Glutamatergic neuron (in vitro differentiated cells): ENCODE results near the gene YOD1. TPM values are rescaled to one million over a fixed set of nuclear protein-coding genes. Genes with fewer than 3 reads are reported as not detected.

Experiments used
- DNase-seq: peaks from one replicate; pipeline ENCODE4 v3.0.0; 2022
- H3K27ac Mint-ChIP-seq: one replicate; pipeline ENCODE4 v1.8.0; 2020; ENCODE audit warnings: mild to moderate bottlenecking, mixed read lengths, inconsistent platforms; ENCODE audit not compliant: unreplicated experiment
- H3K27me3 Mint-ChIP-seq: one replicate; pipeline ENCODE4 v1.8.0; 2020; ENCODE audit warnings: mild to moderate bottlenecking, moderate library complexity, mixed read lengths, inconsistent platforms; ENCODE audit not compliant: unreplicated experiment
- H3K36me3 Mint-ChIP-seq: one replicate; pipeline ENCODE4 v1.8.0; 2020; ENCODE audit warnings: mild to moderate bottlenecking, mixed read lengths, inconsistent platforms; ENCODE audit not compliant: unreplicated experiment
- H3K4me1 Mint-ChIP-seq: one replicate; pipeline ENCODE4 v1.8.0; 2020; ENCODE audit warnings: mild to moderate bottlenecking, low read depth, mixed read lengths, inconsistent platforms; ENCODE audit not compliant: unreplicated experiment
- H3K4me3 Mint-ChIP-seq: one replicate; pipeline ENCODE4 v1.8.0; 2020; ENCODE audit warnings: mild to moderate bottlenecking, mixed read lengths, inconsistent platforms; ENCODE audit not compliant: unreplicated experiment
- H3K9me3 Mint-ChIP-seq: one replicate; pipeline ENCODE4 v1.8.0; 2020; ENCODE audit warnings: mild to moderate bottlenecking, moderate library complexity, mixed read lengths, inconsistent platforms; ENCODE audit not compliant: unreplicated experiment
- total RNA-seq: library from RNA; stranded (reverse); fragmentation: NEBNext Ultra II Directional; extraction: Animal tissue kit (Norgen Biotek cat#: 25700); gene quantifications from one replicate; pipeline ENCODE4 v1.2.1, GENCODE V29; 2021; ENCODE audit not compliant: unreplicated experiment
- TF ChIP-seq, protein P1 (sequence below): fragments of 200-600 bp; sonication (generic); IDR thresholded peaks from one replicate; pipeline ENCODE4 v1.5.0; 2021; ENCODE audit not compliant: partially characterized antibody, unreplicated experiment

Gene YOD1
- total RNA-seq, 1 donor from 2014 or later, result 7.9 TPM

GRCh38 chr1:207050480-207051190 is 373 bp downstream of the YOD1 start:
- H3K36me3 Mint-ChIP-seq, result no peaks in the 10 kb centered on the region
- peaks cover 7% of the 10 kb centered on the region for H3K4me1 Mint-ChIP-seq
- peak overlapping the region; percentile 98 for H3K27ac Mint-ChIP-seq
- H3K9me3 Mint-ChIP-seq, result peaks cover 4% of the 10 kb centered on the region
- peak overlapping the region; percentile 100 for H3K4me3 Mint-ChIP-seq
- peaks cover 6% of the 10 kb centered on the region for H3K27me3 Mint-ChIP-seq
- peak; percentile 94 for DNase-seq
- TF ChIP-seq, protein P1, sequence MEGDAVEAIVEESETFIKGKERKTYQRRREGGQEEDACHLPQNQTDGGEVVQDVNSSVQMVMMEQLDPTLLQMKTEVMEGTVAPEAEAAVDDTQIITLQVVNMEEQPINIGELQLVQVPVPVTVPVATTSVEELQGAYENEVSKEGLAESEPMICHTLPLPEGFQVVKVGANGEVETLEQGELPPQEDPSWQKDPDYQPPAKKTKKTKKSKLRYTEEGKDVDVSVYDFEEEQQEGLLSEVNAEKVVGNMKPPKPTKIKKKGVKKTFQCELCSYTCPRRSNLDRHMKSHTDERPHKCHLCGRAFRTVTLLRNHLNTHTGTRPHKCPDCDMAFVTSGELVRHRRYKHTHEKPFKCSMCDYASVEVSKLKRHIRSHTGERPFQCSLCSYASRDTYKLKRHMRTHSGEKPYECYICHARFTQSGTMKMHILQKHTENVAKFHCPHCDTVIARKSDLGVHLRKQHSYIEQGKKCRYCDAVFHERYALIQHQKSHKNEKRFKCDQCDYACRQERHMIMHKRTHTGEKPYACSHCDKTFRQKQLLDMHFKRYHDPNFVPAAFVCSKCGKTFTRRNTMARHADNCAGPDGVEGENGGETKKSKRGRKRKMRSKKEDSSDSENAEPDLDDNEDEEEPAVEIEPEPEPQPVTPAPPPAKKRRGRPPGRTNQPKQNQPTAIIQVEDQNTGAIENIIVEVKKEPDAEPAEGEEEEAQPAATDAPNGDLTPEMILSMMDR, result no peak

DNA sequence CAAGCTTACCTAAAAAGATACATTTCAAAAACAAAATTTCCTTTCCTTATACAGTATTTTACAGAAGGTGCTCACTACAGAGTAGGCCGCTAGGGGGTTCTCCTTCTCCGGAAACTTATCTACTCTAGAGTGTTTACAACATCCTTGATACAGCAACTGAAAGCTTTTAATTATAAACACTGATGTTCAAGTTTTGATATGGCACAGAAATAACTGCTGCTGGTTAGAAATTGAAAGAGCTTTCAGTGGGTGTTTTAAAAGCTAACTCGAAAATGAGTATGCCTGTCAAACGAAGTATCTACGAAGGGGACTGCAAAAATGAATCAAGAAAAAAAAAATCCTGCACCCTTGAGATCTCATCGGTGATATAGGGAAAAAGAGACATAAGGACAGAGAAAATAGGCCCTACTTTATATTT is 1.0 kb downstream of the YOD1 start:
- peaks cover 4% of the 10 kb centered on the region for H3K9me3 Mint-ChIP-seq
- TF ChIP-seq, protein P1, result peak; percentile 83
- no peaks in the 10 kb centered on the region for H3K36me3 Mint-ChIP-seq
- DNase-seq, result no peak
- H3K4me3 Mint-ChIP-seq, result peak overlapping the region; percentile 100
- H3K4me1 Mint-ChIP-seq, result peaks cover 7% of the 10 kb centered on the region
- peak overlapping the region; percentile 98 for H3K27ac Mint-ChIP-seq
- peaks cover 6% of the 10 kb centered on the region for H3K27me3 Mint-ChIP-seq

GRCh38 chr1:207049514-207049913 is 1.5 kb downstream of the YOD1 start:
- Mint-ChIP-seq H3K4me3 (peak overlapping the region; percentile 100), H3K4me1 (peaks cover 7% of the 10 kb centered on the region), H3K36me3 (no peaks in the 10 kb centered on the region), H3K9me3 (peaks cover 4% of the 10 kb centered on the region), H3K27ac (no peak overlapping the region), H3K27me3 (peaks cover 6% of the 10 kb centered on the region)
- no peak for DNase-seq
- TF ChIP-seq, protein P1, result no peak

DNA sequence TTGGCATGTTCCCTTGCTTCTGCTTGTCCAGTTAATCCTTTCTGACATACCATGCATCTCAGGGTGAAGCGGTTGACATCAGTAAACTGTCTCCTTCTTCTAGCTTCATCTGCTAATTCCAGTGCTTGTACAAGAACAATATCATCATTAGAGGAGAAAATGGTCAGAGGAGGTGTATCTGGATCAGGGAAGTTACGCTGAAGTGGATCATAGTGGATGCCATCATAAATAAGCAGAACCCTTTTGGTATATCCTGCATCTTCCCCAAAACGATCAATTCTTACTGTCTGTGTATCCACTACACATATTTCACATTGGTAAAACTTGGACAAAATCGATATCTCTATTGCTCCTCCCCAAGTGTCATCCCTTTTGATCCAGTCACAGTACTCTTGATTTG is 2.0 kb downstream of the YOD1 start:
- H3K4me1 Mint-ChIP-seq, result peaks cover 7% of the 10 kb centered on the region

GRCh38 chr1:207048041-207048440 is 3.0 kb downstream of the YOD1 start:
- peaks cover 6% of the 10 kb centered on the region for H3K27me3 Mint-ChIP-seq
- H3K36me3 Mint-ChIP-seq, result no peaks in the 10 kb centered on the region
- DNase-seq, result no peak
- peaks cover 4% of the 10 kb centered on the region for H3K9me3 Mint-ChIP-seq
- peaks cover 7% of the 10 kb centered on the region for H3K4me1 Mint-ChIP-seq
- no peak overlapping the region for H3K27ac Mint-ChIP-seq
- no peak overlapping the region for H3K4me3 Mint-ChIP-seq
- TF ChIP-seq, protein P1, result no peak

More for the DNA sequence above, 2.0 kb downstream of the YOD1 start:
- no peak overlapping the region for H3K27ac Mint-ChIP-seq
- H3K4me3 Mint-ChIP-seq, result peak overlapping the region; percentile 100
- TF ChIP-seq, protein P1, result no peak
- H3K36me3 Mint-ChIP-seq, result no peaks in the 10 kb centered on the region
- H3K27me3 Mint-ChIP-seq, result peaks cover 6% of the 10 kb centered on the region
- H3K9me3 Mint-ChIP-seq, result peaks cover 4% of the 10 kb centered on the region
- DNase-seq, result no peak
